Measurements from ENCODE around the gene PI16. TPM values are rescaled to one million over a fixed set of nuclear protein-coding genes. Genes with fewer than 3 reads are reported as not detected.

PI16 gene
- total RNA-seq, 1 donor: 1.8 TPM

- no peaks in the 10 kb centered on the region for H3K79me2 ChIP-seq (ENCODE audit: insufficient read depth, low read length)
- no peak overlapping the region for H2AFZ ChIP-seq (ENCODE audit: low read length)
- no peak overlapping the region for H3K27ac ChIP-seq (ENCODE audit: low read depth, low read length)
- no peak for TF ChIP-seq CTCF (IDR thresholded peaks at IDR 0.05; ENCODE audit: extremely low read depth, low read depth, low read length)
- H3K4me2 ChIP-seq (ENCODE audit: insufficient read depth, low read length): no peak overlapping the region
- H3K9me3 ChIP-seq (ENCODE audit: low read depth, low read length): no peaks in the 10 kb centered on the region
- H3K4me1 ChIP-seq (ENCODE audit: insufficient read depth, low read length): peaks cover 9% of the 10 kb centered on the region
- no peak for DNase-seq (ENCODE audit: insufficient read length, low spot score, missing footprints)
- H3K27me3 ChIP-seq (ENCODE audit: insufficient read depth, low read length): peaks cover 10% of the 10 kb centered on the region
- no peaks in the 10 kb centered on the region for H4K20me1 ChIP-seq (ENCODE audit: insufficient read depth, low read length)
- H3K36me3 ChIP-seq (ENCODE audit: insufficient read depth, low read length): no peaks in the 10 kb centered on the region
- H3K4me3 ChIP-seq (ENCODE audit: insufficient read depth, low read length): no peak overlapping the region
These were observed 49.8 kb downstream of the PI16 start for GRCh38 chr6:37004044-37004980.

GRCh38 chr6:37005061-37005810, 50.7 kb downstream of the PI16 start, which contains the start of gene FGD2:
Gene FGD2 (plus strand): TSS chr6:37005655. CDS start chr6:37005818, 163 bp downstream.
- no peak within 1 kb of the TSS for H3K4me3 ChIP-seq (ENCODE audit: insufficient read depth, low read length)
- H3K36me3 ChIP-seq (ENCODE audit: insufficient read depth, low read length): no peaks in the 10 kb centered on the region
- no peak for DNase-seq (ENCODE audit: insufficient read length, low spot score, missing footprints)
- peaks cover 9% of the 10 kb centered on the region for H3K4me1 ChIP-seq (ENCODE audit: insufficient read depth, low read length)
- H3K9me3 ChIP-seq (ENCODE audit: low read depth, low read length): no peaks in the 10 kb centered on the region
- H3K27me3 ChIP-seq (ENCODE audit: insufficient read depth, low read length): peaks cover 10% of the 10 kb centered on the region
- no peak within 1 kb of the TSS for H3K4me2 ChIP-seq (ENCODE audit: insufficient read depth, low read length)
- no peaks in the 10 kb centered on the region for H4K20me1 ChIP-seq (ENCODE audit: insufficient read depth, low read length)
- no peak for TF ChIP-seq CTCF (IDR thresholded peaks at IDR 0.05; ENCODE audit: extremely low read depth, low read depth, low read length)
- H3K79me2 ChIP-seq (ENCODE audit: insufficient read depth, low read length): no peaks in the 10 kb centered on the region
- H3K27ac ChIP-seq (ENCODE audit: low read depth, low read length): no peak within 1 kb of the TSS
- H2AFZ ChIP-seq (ENCODE audit: low read length): peak within 1 kb of the TSS; percentile 68

DNA sequence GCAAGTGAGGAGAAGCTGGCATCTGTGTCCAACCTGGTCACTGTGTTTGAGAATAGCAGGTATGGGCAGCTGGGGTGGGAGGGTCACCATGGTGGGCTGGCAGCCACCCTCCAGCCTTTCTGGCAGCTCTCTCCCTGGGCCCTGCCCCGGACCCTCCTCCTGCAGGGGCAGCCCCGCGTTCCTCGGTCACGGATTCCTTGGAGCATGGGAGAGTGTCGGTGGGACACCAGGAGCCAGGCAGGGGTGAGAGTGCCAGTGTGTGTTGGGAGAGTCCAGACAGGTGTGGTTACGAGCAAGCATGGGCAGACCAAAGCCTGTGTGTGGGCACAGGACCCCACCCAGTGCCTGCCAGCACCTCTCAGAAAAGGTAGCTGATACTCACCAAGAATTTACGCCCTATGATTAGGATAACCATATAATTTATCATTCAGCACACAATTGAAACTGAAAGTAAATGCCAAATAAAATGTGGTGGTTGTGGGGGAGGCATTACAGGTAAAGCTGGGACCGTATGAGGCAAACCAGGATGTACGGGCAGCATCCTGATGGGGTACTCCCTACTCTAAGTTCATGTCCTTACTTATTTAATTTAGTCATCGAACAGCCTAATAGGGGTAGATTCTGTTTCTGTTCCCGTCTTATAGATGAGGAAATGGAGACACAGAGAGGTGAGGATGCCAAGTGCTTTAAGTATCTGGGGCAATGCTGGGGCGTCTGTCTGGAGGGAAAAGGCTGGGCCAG, 51.5 kb downstream of the PI16 start:
- Histone ChIP-seq H3K4me3 (ENCODE audit: insufficient read depth, low read length) (no peak overlapping the region), H3K4me1 (ENCODE audit: insufficient read depth, low read length) (peaks cover 9% of the 10 kb centered on the region), H2AFZ (ENCODE audit: low read length) (no peak overlapping the region), H4K20me1 (ENCODE audit: insufficient read depth, low read length) (no peaks in the 10 kb centered on the region), H3K36me3 (ENCODE audit: insufficient read depth, low read length) (no peaks in the 10 kb centered on the region), H3K9me3 (ENCODE audit: low read depth, low read length) (no peaks in the 10 kb centered on the region), H3K79me2 (ENCODE audit: insufficient read depth, low read length) (no peaks in the 10 kb centered on the region), H3K27ac (ENCODE audit: low read depth, low read length) (no peak overlapping the region), H3K27me3 (ENCODE audit: insufficient read depth, low read length) (peaks cover 9% of the 10 kb centered on the region), H3K4me2 (ENCODE audit: insufficient read depth, low read length) (no peak overlapping the region)
- no peak for TF ChIP-seq CTCF (IDR thresholded peaks at IDR 0.05; ENCODE audit: extremely low read depth, low read depth, low read length)
- no peak for DNase-seq (ENCODE audit: insufficient read length, low spot score, missing footprints)

All from osteoblast (primary cell).